Hepatocyte (in vitro differentiated cells): ENCODE results near the gene TTC33. TPM values are rescaled to one million over a fixed set of nuclear protein-coding genes. Genes with fewer than 3 reads are reported as not detected.

Experiments
- DNase-seq: peaks from one replicate; pipeline ENCODE4 v3.0.0-alpha.2; 2016; ENCODE audit warnings: low spot score
- H2AFZ ChIP-seq: fragments of 200-600 bp; sonication (generic); 2 replicates; pipeline ENCODE4 v1.6.0; 2016; ENCODE audit warnings: antibody characterized with exemption, mild to moderate bottlenecking
- H3K27ac ChIP-seq: fragments of 200-600 bp; sonication (generic); 2 replicates; pipeline ENCODE4 v1.5.1; 2016; ENCODE audit warnings: mild to moderate bottlenecking
- H3K27me3 ChIP-seq: fragments of 200-600 bp; sonication (generic); 2 replicates; pipeline ENCODE4 v1.6.1; 2016
- H3K36me3 ChIP-seq: fragments of 200-600 bp; sonication (generic); replicated peaks from 2 replicates; pipeline ENCODE4 v1.5.1; 2016; ENCODE audit warnings: low read depth; ENCODE audit not compliant: insufficient read depth
- H3K4me1 ChIP-seq: fragments of 200-600 bp; sonication (generic); 2 replicates; pipeline ENCODE4 v1.5.1; 2016; ENCODE audit warnings: mild to moderate bottlenecking, moderate library complexity; ENCODE audit not compliant: insufficient read depth
- H3K4me2 ChIP-seq: fragments of 200-600 bp; sonication (generic); 2 replicates; pipeline ENCODE4 v1.6.0; 2016
- H3K4me3 ChIP-seq: fragments of 200-600 bp; sonication (generic); 2 replicates; pipeline ENCODE4 v1.5.1; 2016; ENCODE audit warnings: mild to moderate bottlenecking
- H3K79me2 ChIP-seq: fragments of 200-600 bp; sonication (generic); 2 replicates; pipeline ENCODE4 v1.6.0; 2017; ENCODE audit warnings: mild to moderate bottlenecking
- H3K9me2 ChIP-seq: fragments of 200-600 bp; sonication (generic); replicated peaks from 2 replicates; pipeline ENCODE4 v1.6.0; 2017; ENCODE audit warnings: mild to moderate bottlenecking; ENCODE audit not compliant: insufficient read depth
- H3K9me3 ChIP-seq: fragments of 200-600 bp; sonication (generic); 2 replicates; pipeline ENCODE4 v1.5.1; 2016; ENCODE audit warnings: low read depth, mild to moderate bottlenecking
- H4K20me1 ChIP-seq: fragments of 200-600 bp; sonication (generic); 2 replicates; pipeline ENCODE4 v1.6.0; 2016; ENCODE audit warnings: mild to moderate bottlenecking; ENCODE audit not compliant: insufficient read depth, poor library complexity, severe bottlenecking
- CTCF ChIP-seq: fragments of 200-600 bp; sonication (generic); IDR thresholded peaks from 2 replicates; pipeline ENCODE4 v1.5.1; 2016; ENCODE audit warnings: antibody characterized with exemption, mild to moderate bottlenecking; ENCODE audit not compliant: poor library complexity
- EZH2 ChIP-seq: fragments of 200-600 bp; sonication (generic); IDR thresholded peaks from 2 replicates; pipeline ENCODE4 v1.6.1; 2016; ENCODE audit warnings: antibody characterized with exemption, mild to moderate bottlenecking, borderline replicate concordance
- EZH2phosphoT487 ChIP-seq: fragments of 200-600 bp; sonication (generic); IDR thresholded peaks from one replicate; pipeline ENCODE4 v1.6.1; 2018; ENCODE audit warnings: antibody characterized with exemption, mild to moderate bottlenecking, low read depth, moderate library complexity; ENCODE audit not compliant: unreplicated experiment, severe bottlenecking
- WGBS: methylation state at CpG from one replicate; pipeline ENCODE4 v1.1.6; 2016; ENCODE audit warnings: low lambda C conversion rate; ENCODE audit errors: missing lambda C conversion rate; 5-methylcytosine and 5-hydroxymethylcytosine counted together
- polyA plus RNA-seq: library from polyadenylated mRNA; unstranded; fragments of >200 nt; fragmentation: Nextera tagmentation; extraction: Ambion mirVana; gene quantifications from 2 replicates; pipeline ENCODE4 v1.2.1, GENCODE V29; 2016
- total RNA-seq: library from RNA; depleted of rRNA; stranded (reverse); fragments of >200 nt; gene quantifications from 2 replicates; pipeline ENCODE4 v1.2.3, GENCODE V29; 2014

Gene TTC33
- total and polyA plus RNA-seq, 2 experiments from 2014 or later: 5.6 to 19.3 TPM

- Histone ChIP-seq H2AFZ (no peak overlapping the region), H3K79me2 (no peaks in the 10 kb centered on the region), H3K4me1 (no peaks in the 10 kb centered on the region), H3K4me3 (no peak overlapping the region), H3K27me3 (no peaks in the 10 kb centered on the region), H3K9me3 (no peaks in the 10 kb centered on the region), H4K20me1 (no peaks in the 10 kb centered on the region), H3K9me2 (no peaks in the 10 kb centered on the region), H3K27ac (no peak overlapping the region), H3K4me2 (no peak overlapping the region), H3K36me3 (no peaks in the 10 kb centered on the region)
- DNase-seq: no peak
- TF ChIP-seq CTCF: no peak
- WGBS: 89% methylated on average over 4 of the region's 4 CpGs
Measured at GRCh38 chr5:40518485-40518917, 237.3 kb downstream of the TTC33 start.

- 86% methylated on average over 4 of the region's 4 CpGs for WGBS
- Histone ChIP-seq H3K9me3 (no peaks in the 10 kb centered on the region), H3K4me1 (no peaks in the 10 kb centered on the region), H3K9me2 (no peaks in the 10 kb centered on the region), H3K79me2 (no peaks in the 10 kb centered on the region), H3K27me3 (no peaks in the 10 kb centered on the region), H2AFZ (no peak overlapping the region), H3K27ac (no peak overlapping the region), H3K4me3 (no peak overlapping the region), H4K20me1 (no peaks in the 10 kb centered on the region), H3K36me3 (no peaks in the 10 kb centered on the region), H3K4me2 (no peak overlapping the region)
- DNase-seq: no peak
- TF ChIP-seq EZH2phosphoT487: no peak
- no peak for TF ChIP-seq EZH2
- no peak for TF ChIP-seq CTCF
Measured at GRCh38 chr5:40515476-40515875, 240.3 kb downstream of the TTC33 start.

GRCh38 chr5:40514976-40515375, 240.8 kb downstream of the TTC33 start:
- Histone ChIP-seq H3K4me1 (no peaks in the 10 kb centered on the region), H3K27ac (no peak overlapping the region), H3K4me3 (no peak overlapping the region), H3K4me2 (no peak overlapping the region), H3K36me3 (no peaks in the 10 kb centered on the region), H3K9me2 (no peaks in the 10 kb centered on the region), H3K27me3 (no peaks in the 10 kb centered on the region), H3K79me2 (no peaks in the 10 kb centered on the region), H3K9me3 (no peaks in the 10 kb centered on the region), H4K20me1 (no peaks in the 10 kb centered on the region), H2AFZ (no peak overlapping the region)
- TF ChIP-seq CTCF (no peak), EZH2phosphoT487 (no peak), EZH2 (no peak)
- DNase-seq: no peak
- 85% methylated on average over 5 of the region's 5 CpGs for WGBS

- H3K79me2 ChIP-seq: no peaks in the 10 kb centered on the region
- no peak overlapping the region for H3K4me2 ChIP-seq
- no peaks in the 10 kb centered on the region for H3K36me3 ChIP-seq
- H3K27ac ChIP-seq: no peak overlapping the region
- 97% methylated on average over 1 of the region's 1 CpG for WGBS
- no peak for DNase-seq
- H4K20me1 ChIP-seq: no peaks in the 10 kb centered on the region
- no peaks in the 10 kb centered on the region for H3K9me3 ChIP-seq
- no peaks in the 10 kb centered on the region for H3K27me3 ChIP-seq
- H3K4me3 ChIP-seq: no peak overlapping the region
- TF ChIP-seq CTCF: no peak
- TF ChIP-seq EZH2phosphoT487: no peak
- TF ChIP-seq EZH2: no peak
- H3K9me2 ChIP-seq: no peaks in the 10 kb centered on the region
- no peak overlapping the region for H2AFZ ChIP-seq
- H3K4me1 ChIP-seq: no peaks in the 10 kb centered on the region
Measured at GRCh38 chr5:40511801-40512200, 244.0 kb downstream of the TTC33 start.
